Gastroesophageal sphincter (tissue), 4 donors: ENCODE results near the gene FAM43B. TPM values are rescaled to one million over a fixed set of nuclear protein-coding genes. Genes with fewer than 3 reads are reported as not detected.

Experiments used
- ATAC-seq: fragments of 150-250 bp; one replicate; pipeline ENCODE4 v1.9.1; 2016; ENCODE audit warnings: mild to moderate bottlenecking, moderate library complexity
- H3K27ac ChIP-seq, 4 donors: fragments of 200-600 bp; sonication (generic) in 3 of 4; 1 replicate in 3 of 4; 2 replicates in 1 of 4; pipeline ENCODE4 v1.5.1; 2016 to 2019
- H3K27me3 ChIP-seq: fragments of 200-600 bp; sonication (generic); one replicate; pipeline ENCODE4 v1.5.1; 2019
- H3K36me3 ChIP-seq, 2 donors: fragments of 200-600 bp; sonication (generic); one replicate each; pipeline ENCODE4 v1.5.1; 2019; ENCODE audit warnings: control low read depth in 1 of 2
- H3K4me1 ChIP-seq, 3 donors: fragments of 200-600 bp; sonication (generic); 1 replicate in 2 of 3; 2 replicates in 1 of 3; pipeline ENCODE4 v1.5.1; 2016 to 2019; ENCODE audit warnings: control low read depth in 2 of 3
- H3K4me3 ChIP-seq, 2 donors: fragments of 200-600 bp; sonication (generic); one replicate each; pipeline ENCODE4 v1.5.1; 2019; ENCODE audit warnings: mild to moderate bottlenecking in 1 of 2, moderate library complexity in 1 of 2
- H3K9me3 ChIP-seq, 3 donors: fragments of 200-600 bp; sonication (generic); one replicate each; pipeline ENCODE4 v1.5.1; 2017 to 2019; ENCODE audit warnings: control low read depth in 2 of 3
- CTCF ChIP-seq, 4 experiments: fragments of 200-600 bp in 2 of 4; fragments of 450-650 bp in 2 of 4; sonication (generic) in 1 of 4; IDR thresholded peaks; one replicate each; pipeline ENCODE4 v1.5.1; 2017 to 2019; ENCODE audit warnings: antibody characterized with exemption in 4 of 4, mild to moderate bottlenecking in 2 of 4, moderate library complexity in 2 of 4
- EP300 ChIP-seq: sonication (generic); formaldehyde crosslinking; IDR thresholded peaks from one replicate; pipeline ENCODE4 v1.6.1; 2017; ENCODE audit warnings: antibody characterized with exemption, mild to moderate bottlenecking
- POLR2A ChIP-seq, 2 donors: fragments of 450-650 bp; IDR thresholded peaks; one replicate each; pipeline ENCODE4 v1.6.1; 2017; ENCODE audit warnings: antibody characterized with exemption in 2 of 2, mild to moderate bottlenecking in 2 of 2, moderate library complexity in 1 of 2
- POLR2AphosphoS5 ChIP-seq: sonication (generic); formaldehyde crosslinking; IDR thresholded peaks from one replicate; pipeline ENCODE4 v1.6.1; 2017; ENCODE audit warnings: antibody characterized with exemption
- WGBS, 2 donors: methylation state at CpG; one replicate each; pipeline ENCODE4 v1.1.5; 2018; ENCODE audit warnings: low coverage in 1 of 2; 5-methylcytosine and 5-hydroxymethylcytosine counted together
- total RNA-seq, 4 donors: library from RNA; depleted of rRNA; stranded (reverse); fragments of >200 nt; gene quantifications; one replicate each; pipeline ENCODE4 v1.1.0, GENCODE V29; 2016

The FAM43B gene
- total RNA-seq, 4 donors from 2014 or later, result 0.62 to 1.3 (median 1.1) TPM

- TF ChIP-seq POLR2AphosphoS5 (no peak), EP300 (no peak), CTCF (IDR thresholded peaks at IDR 0.05) (no peak), POLR2A (IDR thresholded peaks at IDR 0.05) (no peak)
- no peak overlapping the region for H3K4me3 ChIP-seq
- WGBS, 2 donors, result 75% methylated on average over 1 of the region's 1 CpG; no CpG with 5 or more reads in 1 of the 2 donors
- peaks cover 0 to 14% (median 0%) of the 10 kb centered on the region in 3 donors for H3K9me3 ChIP-seq
- H3K36me3 ChIP-seq, result no peaks in the 10 kb centered on the region
- H3K27me3 ChIP-seq, result peaks cover 64% of the 10 kb centered on the region
- no peak overlapping the region for H3K27ac ChIP-seq
- ATAC-seq, result no peak
- H3K4me1 ChIP-seq, result no peaks in the 10 kb centered on the region
These were observed 21.6 kb downstream of the FAM43B start for GRCh38 chr1:20573987-20574386.

- H3K36me3 ChIP-seq, result no peaks in the 10 kb centered on the region
- H3K4me1 ChIP-seq, result no peaks in the 10 kb centered on the region
- 10 to 15% methylated on average over 2 to 15 of the region's 18 CpGs for WGBS, 2 donors
- ATAC-seq, result peak; percentile 78
- H3K4me3 ChIP-seq, result no peak overlapping the region
- H3K27me3 ChIP-seq, result peaks cover 55% of the 10 kb centered on the region
- H3K27ac ChIP-seq, result no peak overlapping the region
- peaks cover 0 to 14% (median 0%) of the 10 kb centered on the region in 3 donors for H3K9me3 ChIP-seq
- TF ChIP-seq POLR2A (IDR thresholded peaks at IDR 0.05), result no peak
- peak; percentile 27 for TF ChIP-seq POLR2AphosphoS5
- peak in 3 of 4 experiments; percentile 51 to 73 (median 60) for TF ChIP-seq CTCF (IDR thresholded peaks at IDR 0.05)
- no peak for TF ChIP-seq EP300
These were observed 22.5 kb downstream of the FAM43B start for GRCh38 chr1:20574686-20575540.

- no peaks in the 10 kb centered on the region for H3K36me3 ChIP-seq
- WGBS, 2 donors, result 55 to 89% methylated on average over 3 to 5 of the region's 10 CpGs
- peaks cover 0 to 13% (median 0%) of the 10 kb centered on the region in 3 donors for H3K9me3 ChIP-seq
- no peak overlapping the region for H3K4me3 ChIP-seq
- TF ChIP-seq POLR2A (IDR thresholded peaks at IDR 0.05), result no peak
- TF ChIP-seq POLR2AphosphoS5, result no peak
- no peak for TF ChIP-seq EP300
- TF ChIP-seq CTCF (IDR thresholded peaks at IDR 0.05), result no peak
- peaks cover 46% of the 10 kb centered on the region for H3K27me3 ChIP-seq
- ATAC-seq, result no peak
- no peak overlapping the region for H3K27ac ChIP-seq
- no peaks in the 10 kb centered on the region for H3K4me1 ChIP-seq
These were observed 23.4 kb downstream of the FAM43B start for GRCh38 chr1:20575541-20576336.

- Histone ChIP-seq H3K36me3 (no peaks in the 10 kb centered on the region), H3K4me1 (no peaks in the 10 kb centered on the region), H3K27ac (no peak overlapping the region), H3K27me3 (peaks cover 25% of the 10 kb centered on the region), H3K4me3 (no peak overlapping the region), H3K9me3 (no peaks in the 10 kb centered on the region)
- no peak for ATAC-seq
- TF ChIP-seq EP300, result no peak
- no peak for TF ChIP-seq POLR2A (IDR thresholded peaks at IDR 0.05)
- 78 to 89% methylated on average over 3 of the region's 3 CpGs for WGBS, 2 donors
These were observed 25.7 kb downstream of the FAM43B start for GRCh38 chr1:20578062-20578461.

GRCh38 chr1:20578721-20579395 lies 26.5 kb downstream of the FAM43B start:
- Histone ChIP-seq H3K27ac (no peak overlapping the region), H3K4me3 (no peak overlapping the region), H3K36me3 (no peaks in the 10 kb centered on the region), H3K27me3 (peaks cover 17% of the 10 kb centered on the region), H3K4me1 (no peaks in the 10 kb centered on the region), H3K9me3 (no peaks in the 10 kb centered on the region)
- no peak for ATAC-seq
- 71 to 76% methylated on average over 3 to 12 of the region's 13 CpGs for WGBS, 2 donors
- no peak for TF ChIP-seq POLR2AphosphoS5
- no peak for TF ChIP-seq EP300
